Neuronal stem cell (in vitro differentiated cells): Measurements from ENCODE around the gene RIT1.

Source experiments
- DNase-seq: peaks from one replicate; pipeline ENCODE4 v3.0.0-alpha.2; 2013; ENCODE audit warnings: low spot score
- H2AFZ ChIP-seq: one replicate; pipeline ENCODE4 v1.6.1; 2013; ENCODE audit warnings: mild to moderate bottlenecking, low read length, inconsistent platforms
- H2AK5ac ChIP-seq: 2 replicates; pipeline ENCODE4 v1.6.1; 2013; ENCODE audit warnings: low read depth, mild to moderate bottlenecking, inconsistent platforms, low read length, moderate library complexity, mixed read lengths
- H2BK120ac ChIP-seq: 2 replicates; pipeline ENCODE4 v1.6.1; 2013; ENCODE audit warnings: low read depth, mild to moderate bottlenecking, inconsistent platforms, low read length, moderate library complexity, mixed read lengths
- H2BK12ac ChIP-seq: one replicate; pipeline ENCODE4 v1.6.1; 2013; ENCODE audit warnings: low read length, inconsistent platforms
- H2BK15ac ChIP-seq: 2 replicates; pipeline ENCODE4 v1.6.1; 2013; ENCODE audit warnings: mild to moderate bottlenecking, low read length, inconsistent platforms, mixed read lengths
- H2BK5ac ChIP-seq: one replicate; pipeline ENCODE4 v1.6.1; 2013; ENCODE audit warnings: inconsistent platforms, mild to moderate bottlenecking, low read length, moderate library complexity
- H3K14ac ChIP-seq: one replicate; pipeline ENCODE4 v1.6.1; 2013; ENCODE audit warnings: low read length, inconsistent platforms
- H3K18ac ChIP-seq: 2 replicates; pipeline ENCODE4 v1.6.1; 2013; ENCODE audit warnings: low read length, inconsistent platforms
- H3K23ac ChIP-seq: 2 replicates; pipeline ENCODE4 v1.6.1; 2013; ENCODE audit warnings: low read depth, mild to moderate bottlenecking, mixed read lengths, low read length, inconsistent platforms; ENCODE audit not compliant: poor library complexity
- H3K27ac ChIP-seq: replicated peaks from 3 replicates; pipeline ENCODE4 v1.5.1; 2013; ENCODE audit warnings: low read length, inconsistent platforms
- H3K27me3 ChIP-seq, 3 experiments: 2 replicates each; pipeline ENCODE4 v1.6.1; 2013; ENCODE audit warnings: low read length in 3 of 3, mild to moderate bottlenecking in 2 of 3, inconsistent platforms in 1 of 3, low read depth in 1 of 3, mixed read lengths in 1 of 3, moderate library complexity in 1 of 3; ENCODE audit not compliant: control insufficient read depth in 3 of 3, insufficient read depth in 3 of 3
- H3K36me3 ChIP-seq, 2 donors: replicated peaks in 1 of 2; 2 replicates each; pipeline ENCODE4 v1.6.1; 2013; ENCODE audit warnings: low read length in 2 of 2; ENCODE audit not compliant: control insufficient read depth in 2 of 2, insufficient read depth in 2 of 2
- H3K4ac ChIP-seq: 2 replicates; pipeline ENCODE4 v1.6.1; 2013; ENCODE audit warnings: inconsistent platforms, mild to moderate bottlenecking, low read length, moderate library complexity
- H3K4me1 ChIP-seq, 2 donors: 1 replicate in 1 of 2; 2 replicates in 1 of 2; pipeline ENCODE4 v1.6.1; 2013; ENCODE audit warnings: low read length in 2 of 2, low read depth in 1 of 2; ENCODE audit not compliant: control insufficient read depth in 2 of 2, insufficient read depth in 1 of 2
- H3K4me2 ChIP-seq: one replicate; pipeline ENCODE4 v1.6.1; 2013; ENCODE audit warnings: mild to moderate bottlenecking, low read length, inconsistent platforms; ENCODE audit not compliant: insufficient read depth, poor library complexity, severe bottlenecking
- H3K4me3 ChIP-seq, 2 donors: 2 replicates each; pipeline ENCODE4 v1.5.1; 2013; ENCODE audit warnings: low read length in 2 of 2, mild to moderate bottlenecking in 2 of 2, inconsistent platforms in 1 of 2, moderate library complexity in 1 of 2
- H3K79me1 ChIP-seq: one replicate; pipeline ENCODE4 v1.6.1; 2013; ENCODE audit warnings: low read depth, mild to moderate bottlenecking, inconsistent platforms, low read length, moderate library complexity
- H3K9ac ChIP-seq: one replicate; pipeline ENCODE4 v1.6.1; 2013; ENCODE audit warnings: mild to moderate bottlenecking, low read depth, low read length, inconsistent platforms; ENCODE audit not compliant: poor library complexity
- H3K9me3 ChIP-seq, 2 donors: replicated peaks in 1 of 2; 2 replicates each; pipeline versions ENCODE3 to v1.6.1; 2013; ENCODE audit warnings: low read length in 2 of 2, mild to moderate bottlenecking in 2 of 2, inconsistent platforms in 1 of 2, low read depth in 1 of 2, mixed read lengths in 1 of 2, moderate library complexity in 1 of 2; ENCODE audit not compliant: control insufficient read depth in 2 of 2, insufficient read depth in 1 of 2
- H4K8ac ChIP-seq: one replicate; pipeline ENCODE4 v1.6.1; 2013; ENCODE audit warnings: low read depth, mild to moderate bottlenecking, inconsistent platforms, low read length, moderate library complexity
- H4K91ac ChIP-seq: one replicate; pipeline ENCODE4 v1.6.1; 2013; ENCODE audit warnings: low read length, low read depth, mild to moderate bottlenecking, inconsistent platforms; ENCODE audit not compliant: poor library complexity
- WGBS, 2 donors: extraction: QIAGEN DNeasy Blood & Tissue Kit; methylation state at CpG; one replicate each; pipeline ENCODE4 v1.1.7; 2013; ENCODE audit warnings: missing lambda C conversion rate in 2 of 2, mixed read lengths in 1 of 2; ENCODE audit not compliant: insufficient read length in 2 of 2, insufficient replicate concordance in 1 of 2; ENCODE audit errors: extremely low coverage in 2 of 2; 5-methylcytosine and 5-hydroxymethylcytosine counted together

Gene RIT1

DNA sequence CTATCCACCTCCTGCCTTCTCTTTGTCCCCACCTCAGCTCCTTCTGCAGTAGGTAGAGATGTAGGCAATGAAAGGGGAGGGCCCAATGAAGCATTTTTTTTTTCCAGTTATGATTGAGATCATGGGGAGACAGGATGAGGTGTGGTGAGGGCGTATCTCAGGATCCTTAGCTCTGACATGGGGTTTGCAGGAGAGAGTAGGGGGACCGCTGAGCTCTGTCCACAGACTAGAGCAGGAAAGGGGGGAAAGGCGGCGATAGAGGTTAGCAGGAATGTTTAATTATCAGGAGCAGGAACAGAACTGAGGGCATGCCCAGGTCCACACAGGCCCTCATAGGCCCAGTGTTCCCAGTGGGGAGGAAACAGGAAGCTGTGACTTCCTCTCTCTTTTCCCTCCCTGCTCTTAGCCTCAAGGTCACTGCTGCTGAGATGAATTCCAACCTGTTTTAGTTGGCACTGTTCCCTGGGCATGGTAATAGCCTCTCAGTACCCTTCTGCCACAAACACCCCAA lies 29.4 kb upstream of the RIT1 start:
- Histone ChIP-seq H3K27ac (no peak overlapping the region), H3K4me2 (no peak overlapping the region), H3K9me3 (no peaks in the 10 kb centered on the region), H2BK5ac (no peak overlapping the region), H2AK5ac (no peak overlapping the region), H3K27me3 (no peaks in the 10 kb centered on the region), H3K18ac (no peak overlapping the region), H3K9ac (no peak overlapping the region), H4K8ac (no peak overlapping the region), H3K4ac (no peak overlapping the region), H2BK12ac (no peak overlapping the region), H2BK120ac (no peak overlapping the region), H3K4me1 (peaks cover 5 to 8% of the 10 kb centered on the region in 2 donors), H4K91ac (no peak overlapping the region), H3K36me3 (no peaks in the 10 kb centered on the region), H3K4me3 (no peak overlapping the region), H3K14ac (no peak overlapping the region), H3K79me1 (no peaks in the 10 kb centered on the region), H2AFZ (peak overlapping the region; percentile 65), H3K23ac (no peak overlapping the region), H2BK15ac (no peak overlapping the region)
- WGBS, 2 donors, result no CpG with 5 or more reads among the region's 4 CpGs
- no peak for DNase-seq

DNA sequence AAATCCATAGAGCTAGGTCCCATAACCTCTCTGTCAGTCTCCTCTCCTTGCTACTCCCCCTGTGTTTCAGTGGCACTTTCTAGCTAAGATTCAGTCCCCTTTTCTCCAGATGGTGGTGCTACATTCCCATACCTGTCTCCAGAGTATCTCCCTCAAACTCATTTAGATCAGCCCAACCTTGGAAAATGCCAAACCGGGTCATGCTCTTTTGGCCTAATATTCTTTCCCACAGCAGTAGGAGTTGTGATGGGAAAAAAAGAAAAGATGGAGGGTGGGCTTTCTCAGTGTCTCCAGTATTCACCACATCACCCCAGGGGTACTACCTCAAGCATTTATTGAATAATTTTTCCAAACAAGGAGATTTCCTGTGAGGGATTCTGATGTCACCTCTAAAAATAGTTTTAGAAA lies 27.1 kb upstream of the RIT1 start:
- H2BK120ac ChIP-seq, result no peak overlapping the region
- H3K27ac ChIP-seq, result no peak overlapping the region
- H3K18ac ChIP-seq, result no peak overlapping the region
- no peak overlapping the region for H2BK15ac ChIP-seq
- H3K4me3 ChIP-seq, result no peak overlapping the region
- no peaks in the 10 kb centered on the region for H3K79me1 ChIP-seq
- no peaks in the 10 kb centered on the region for H3K9me3 ChIP-seq
- no peak overlapping the region for H2BK5ac ChIP-seq
- peaks cover 0 to 5% of the 10 kb centered on the region in 2 donors for H3K36me3 ChIP-seq
- no peak overlapping the region for H4K91ac ChIP-seq
- peak; percentile 44 for DNase-seq
- H3K4me1 ChIP-seq, result peaks cover 5% of the 10 kb centered on the region in 2 donors
- no peak overlapping the region for H3K4ac ChIP-seq
- peak overlapping the region; percentile 8 for H2AFZ ChIP-seq
- no peak overlapping the region for H3K23ac ChIP-seq
- no peak overlapping the region for H4K8ac ChIP-seq
- no peak overlapping the region for H2BK12ac ChIP-seq
- H3K4me2 ChIP-seq, result no peak overlapping the region
- H3K27me3 ChIP-seq, result no peaks in the 10 kb centered on the region
- no CpG with 5 or more reads among the region's 1 CpG for WGBS, 2 donors
- no peak overlapping the region for H3K9ac ChIP-seq
- H3K14ac ChIP-seq, result no peak overlapping the region
- H2AK5ac ChIP-seq, result no peak overlapping the region

DNA sequence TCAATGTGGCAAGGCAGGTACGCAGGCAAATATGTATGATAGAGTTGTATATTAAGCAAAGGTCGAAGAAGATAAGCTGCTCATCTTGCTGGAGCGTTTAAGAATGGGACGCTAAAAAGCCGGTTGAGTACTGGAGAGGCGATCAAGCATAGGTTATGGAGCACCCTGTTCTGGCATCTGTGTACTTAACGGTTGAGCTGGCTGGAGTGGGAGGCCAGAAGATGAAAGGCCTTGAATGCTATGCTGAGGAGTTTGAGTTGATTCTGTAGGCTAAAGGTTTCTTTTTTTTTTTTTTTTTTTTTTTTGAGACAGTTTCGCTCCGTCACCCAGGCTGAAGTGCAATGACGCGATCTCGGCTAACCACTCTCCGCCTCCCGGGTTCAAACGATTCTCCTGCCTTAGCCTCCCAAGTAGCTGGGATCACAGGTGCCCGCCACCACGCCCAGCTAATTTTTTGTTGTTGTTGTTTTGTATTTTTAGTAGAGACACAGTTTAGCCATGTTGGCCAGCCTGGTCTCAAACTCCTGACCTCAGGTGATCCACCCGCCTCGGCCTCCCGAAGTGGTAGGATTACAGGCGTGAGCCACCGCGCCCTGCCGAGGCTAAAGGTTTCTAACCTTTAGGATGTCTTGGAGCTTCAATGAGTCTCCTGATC lies 23.9 kb upstream of the RIT1 start:
- no peak for DNase-seq
- no peak overlapping the region for H2BK12ac ChIP-seq
- H3K27ac ChIP-seq, result peak overlapping the region; percentile 83
- peaks cover 9 to 37% of the 10 kb centered on the region in 2 donors for H3K36me3 ChIP-seq
- H3K4me2 ChIP-seq, result peak overlapping the region; percentile 52
- H3K23ac ChIP-seq, result no peak overlapping the region
- H4K91ac ChIP-seq, result no peak overlapping the region
- peak overlapping the region; percentile 76 for H2AFZ ChIP-seq
- WGBS, 2 donors, result no CpG with 5 or more reads among the region's 24 CpGs
- H3K27me3 ChIP-seq, result no peaks in the 10 kb centered on the region
- H2BK5ac ChIP-seq, result no peak overlapping the region
- H3K4ac ChIP-seq, result no peak overlapping the region
- peak overlapping the region; percentile 60 to 96 for H3K4me3 ChIP-seq
- H3K79me1 ChIP-seq, result no peaks in the 10 kb centered on the region
- H3K9me3 ChIP-seq, result no peaks in the 10 kb centered on the region
- peaks cover 4 to 13% of the 10 kb centered on the region in 2 donors for H3K4me1 ChIP-seq
- no peak overlapping the region for H4K8ac ChIP-seq
- no peak overlapping the region for H2AK5ac ChIP-seq
- no peak overlapping the region for H3K9ac ChIP-seq
- H2BK120ac ChIP-seq, result no peak overlapping the region
- H3K18ac ChIP-seq, result no peak overlapping the region
- no peak overlapping the region for H3K14ac ChIP-seq
- H2BK15ac ChIP-seq, result no peak overlapping the region

DNA sequence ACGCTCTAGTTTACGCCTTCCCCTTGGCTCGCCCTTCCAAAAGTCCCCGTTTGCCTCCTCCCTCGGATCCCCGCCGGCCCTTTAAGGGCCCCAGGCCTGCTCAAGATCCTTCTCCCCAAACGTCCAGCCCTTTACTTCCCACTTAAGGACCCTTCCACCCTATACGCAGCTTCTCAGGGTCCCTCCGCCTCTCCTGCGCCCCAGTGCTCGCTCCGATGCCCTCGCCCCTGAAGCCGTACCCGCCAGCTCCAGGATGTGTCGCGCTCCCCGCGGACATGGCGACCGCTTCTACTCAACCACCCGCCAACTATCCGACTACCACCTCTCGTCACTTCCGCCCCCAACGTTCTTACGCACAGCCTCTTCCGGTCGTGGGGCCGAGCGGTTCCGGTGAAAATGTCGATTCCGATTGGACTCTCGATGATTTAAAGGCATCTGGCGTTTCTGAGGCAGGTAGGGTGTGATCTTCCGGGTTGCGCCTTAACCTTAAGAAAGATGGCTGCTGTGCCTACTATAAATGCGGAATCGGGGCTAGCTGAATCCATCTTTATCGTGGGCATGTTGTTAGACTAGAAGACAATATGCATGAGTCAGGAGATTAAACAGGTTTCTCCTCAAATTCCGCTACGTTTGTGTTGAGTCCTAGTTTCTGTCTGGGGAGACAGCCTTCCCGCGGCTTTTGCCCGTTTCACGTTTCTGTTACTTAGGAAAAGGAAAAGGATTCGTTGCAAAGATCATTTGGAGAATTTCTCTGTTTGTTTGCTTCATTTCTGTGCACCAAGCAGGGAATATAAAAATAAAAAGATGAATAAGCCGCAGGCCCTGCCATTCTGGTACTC lies 23.2 kb upstream of the RIT1 start, which contains the start of gene KHDC4:
TSS of gene KHDC4 (minus strand) at position 317 of the 839 bp plus-strand sequence. CDS start at position 277, 40 bp downstream.
- Histone ChIP-seq H3K27me3 (no peaks in the 10 kb centered on the region), H3K14ac (no peak within 1 kb of the TSS), H3K27ac (peak within 1 kb of the TSS; percentile 83), H3K4me2 (peak within 1 kb of the TSS; percentile 90), H2BK120ac (no peak within 1 kb of the TSS), H2BK12ac (no peak within 1 kb of the TSS), H3K79me1 (no peaks in the 10 kb centered on the region), H2BK5ac (no peak within 1 kb of the TSS), H3K36me3 (peaks cover 13 to 44% of the 10 kb centered on the region in 2 donors), H2AK5ac (peak within 1 kb of the TSS; percentile 30), H4K8ac (peak within 1 kb of the TSS; percentile 74), H3K18ac (peak within 1 kb of the TSS; percentile 95), H2AFZ (peak within 1 kb of the TSS; percentile 76), H3K9me3 (no peaks in the 10 kb centered on the region), H2BK15ac (peak within 1 kb of the TSS; percentile 50), H3K4ac (no peak within 1 kb of the TSS), H3K4me1 (peaks cover 4 to 13% of the 10 kb centered on the region in 2 donors), H3K23ac (peak within 1 kb of the TSS; percentile 98), H4K91ac (no peak within 1 kb of the TSS), H3K9ac (peak within 1 kb of the TSS; percentile 96), H3K4me3 (peak within 1 kb of the TSS; percentile 94 to 96)
- 100% methylated on average over 1 of the region's 50 CpGs; no CpG with 5 or more reads in 1 of the 2 donors for WGBS, 2 donors
- DNase-seq, result peak; percentile 91
